ENCODE data around the gene ARHGEF11. TPM values are rescaled to one million over a fixed set of nuclear protein-coding genes. Genes with fewer than 3 reads are reported as not detected.

The ARHGEF11 gene
- total RNA-seq, 1 donor from 2014 or later = 12.4 TPM

GRCh38 chr1:156969496-156969895 lies 76.0 kb downstream of the ARHGEF11 start:
- FAIRE-seq = no peak
- peaks cover 6% of the 10 kb centered on the region for H3K36me3 ChIP-seq (ENCODE audit: control insufficient read depth, insufficient read depth, low read length)
- H3K27me3 ChIP-seq (ENCODE audit: control insufficient read depth, insufficient read depth, low read length) = no peaks in the 10 kb centered on the region
- no peak overlapping the region for H3K4me3 ChIP-seq (ENCODE audit: low read depth, low read length)
- TF ChIP-seq CTCF (IDR thresholded peaks at IDR 0.05; ENCODE audit: insufficient read depth, low read length, severe bottlenecking) = no peak
- DNase-seq (ENCODE audit: low read depth) = no peak

GRCh38 chr1:156964441-156964840 lies 81.1 kb downstream of the ARHGEF11 start:
- H3K27me3 ChIP-seq (ENCODE audit: control insufficient read depth, insufficient read depth, low read length) = no peaks in the 10 kb centered on the region
- no peak overlapping the region for H3K4me3 ChIP-seq (ENCODE audit: low read depth, low read length)
- no peak for TF ChIP-seq CTCF (IDR thresholded peaks at IDR 0.05; ENCODE audit: insufficient read depth, low read length, severe bottlenecking)
- H3K36me3 ChIP-seq (ENCODE audit: control insufficient read depth, insufficient read depth, low read length) = peaks cover 19% of the 10 kb centered on the region
- FAIRE-seq (no peak), DNase-seq (ENCODE audit: low read depth) (no peak)

GRCh38 chr1:156963621-156964020 lies 81.9 kb downstream of the ARHGEF11 start:
- H3K36me3 ChIP-seq (ENCODE audit: control insufficient read depth, insufficient read depth, low read length) = peaks cover 21% of the 10 kb centered on the region

GRCh38 chr1:156961709-156962108 lies 83.8 kb downstream of the ARHGEF11 start:
- no peak for TF ChIP-seq CTCF (IDR thresholded peaks at IDR 0.05; ENCODE audit: insufficient read depth, low read length, severe bottlenecking)
- Histone ChIP-seq H3K4me3 (ENCODE audit: low read depth, low read length) (no peak overlapping the region), H3K36me3 (ENCODE audit: control insufficient read depth, insufficient read depth, low read length) (peaks cover 23% of the 10 kb centered on the region), H3K27me3 (ENCODE audit: control insufficient read depth, insufficient read depth, low read length) (no peaks in the 10 kb centered on the region)
- DNase-seq (ENCODE audit: low read depth) = no peak
- FAIRE-seq = no peak

More at GRCh38 chr1:156963621-156964020, 81.9 kb downstream of the ARHGEF11 start:
- no peak for FAIRE-seq
- no peaks in the 10 kb centered on the region for H3K27me3 ChIP-seq (ENCODE audit: control insufficient read depth, insufficient read depth, low read length)
- DNase-seq (ENCODE audit: low read depth) = no peak
- TF ChIP-seq CTCF (IDR thresholded peaks at IDR 0.05; ENCODE audit: insufficient read depth, low read length, severe bottlenecking) = no peak
- H3K4me3 ChIP-seq (ENCODE audit: low read depth, low read length) = no peak overlapping the region

- FAIRE-seq = no peak
- Histone ChIP-seq H3K27me3 (ENCODE audit: control insufficient read depth, insufficient read depth, low read length) (no peaks in the 10 kb centered on the region), H3K4me3 (ENCODE audit: low read depth, low read length) (no peak overlapping the region), H3K36me3 (ENCODE audit: control insufficient read depth, insufficient read depth, low read length) (peaks cover 32% of the 10 kb centered on the region)
- DNase-seq (ENCODE audit: low read depth) = no peak
- no peak for TF ChIP-seq CTCF (IDR thresholded peaks at IDR 0.05; ENCODE audit: insufficient read depth, low read length, severe bottlenecking)
Observed at GRCh38 chr1:156959925-156960324, 85.6 kb downstream of the ARHGEF11 start.

- FAIRE-seq = no peak
- H3K36me3 ChIP-seq (ENCODE audit: control insufficient read depth, insufficient read depth, low read length) = peaks cover 32% of the 10 kb centered on the region
- no peak for DNase-seq (ENCODE audit: low read depth)
- H3K4me3 ChIP-seq (ENCODE audit: low read depth, low read length) = no peak overlapping the region
- H3K27me3 ChIP-seq (ENCODE audit: control insufficient read depth, insufficient read depth, low read length) = no peaks in the 10 kb centered on the region
- no peak for TF ChIP-seq CTCF (IDR thresholded peaks at IDR 0.05; ENCODE audit: insufficient read depth, low read length, severe bottlenecking)
Observed at GRCh38 chr1:156959414-156959813, 86.1 kb downstream of the ARHGEF11 start.
